ENCODE data around the gene EVC. TPM values are rescaled to one million over a fixed set of nuclear protein-coding genes. Genes with fewer than 3 reads are reported as not detected.

The EVC gene
- total and polyA plus RNA-seq, 5 experiments from 2014 or later, result 0.05 TPM; not detected in 4

DNA sequence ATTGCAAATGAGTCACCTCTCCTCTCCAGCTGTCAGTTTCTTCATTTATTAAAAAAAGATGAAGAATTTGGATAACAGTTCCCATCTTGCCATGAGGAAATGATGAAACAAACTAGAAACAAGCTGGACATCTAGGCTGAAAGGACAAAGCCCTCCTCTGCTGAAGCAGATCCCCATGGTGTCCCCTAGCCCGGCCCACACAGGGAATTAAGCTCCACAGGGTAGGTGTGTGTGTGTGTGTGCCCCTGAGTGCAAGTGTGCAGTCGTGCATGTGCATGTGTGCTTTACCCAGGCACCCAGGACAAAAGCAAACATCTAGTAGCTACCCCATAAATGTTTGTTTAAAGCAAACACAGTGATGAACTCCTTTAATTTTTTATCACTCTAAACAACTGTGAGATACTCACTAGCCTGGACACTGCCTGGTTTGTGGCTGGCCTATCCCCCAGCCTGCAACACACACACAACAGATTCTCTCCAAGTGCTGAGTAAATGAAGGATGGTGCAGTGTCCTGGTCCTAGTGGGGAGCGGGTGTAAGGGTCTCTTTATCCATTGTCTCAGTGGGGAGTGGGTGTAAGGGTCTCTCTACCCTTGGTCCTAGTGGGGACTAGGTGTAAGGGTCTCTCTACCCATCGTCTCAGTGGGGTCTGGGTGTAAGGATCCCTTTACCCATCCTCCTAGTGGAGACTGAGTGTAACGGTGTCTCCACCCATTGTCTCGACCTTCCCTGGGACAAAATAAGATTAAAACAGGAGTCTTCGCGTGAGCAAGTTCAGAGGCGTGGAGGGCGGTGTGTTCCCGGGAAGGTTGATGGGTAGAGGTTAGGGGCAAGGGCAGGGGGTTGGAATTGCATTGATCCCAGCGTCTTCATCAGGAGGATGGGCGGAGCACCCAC is 688 bp upstream of the EVC start:
- DNase-seq (peak in 1 of 10 donors; percentile 18), ATAC-seq (no peak)
- peaks cover 0 to 28% (median 18%) of the 10 kb centered on the region in 9 donors for H3K9me3 Mint-ChIP-seq
- peak overlapping the region in 1 of 10 donors; percentile 22 for H3K27ac Mint-ChIP-seq
- H3K4me3 Mint-ChIP-seq, result peak overlapping the region in 9 of 10 donors; percentile 35 to 83 (median 54)
- H3K4me1 Mint-ChIP-seq, result peaks cover 10 to 30% (median 18%) of the 10 kb centered on the region in 4 donors
- peaks cover 22 to 66% (median 43%) of the 10 kb centered on the region in 5 donors for H3K27me3 Mint-ChIP-seq
- H3K36me3 Mint-ChIP-seq, result peaks cover 0 to 24% (median 4%) of the 10 kb centered on the region in 3 donors
- POLR2A ChIA-PET, result no interaction called here

DNA sequence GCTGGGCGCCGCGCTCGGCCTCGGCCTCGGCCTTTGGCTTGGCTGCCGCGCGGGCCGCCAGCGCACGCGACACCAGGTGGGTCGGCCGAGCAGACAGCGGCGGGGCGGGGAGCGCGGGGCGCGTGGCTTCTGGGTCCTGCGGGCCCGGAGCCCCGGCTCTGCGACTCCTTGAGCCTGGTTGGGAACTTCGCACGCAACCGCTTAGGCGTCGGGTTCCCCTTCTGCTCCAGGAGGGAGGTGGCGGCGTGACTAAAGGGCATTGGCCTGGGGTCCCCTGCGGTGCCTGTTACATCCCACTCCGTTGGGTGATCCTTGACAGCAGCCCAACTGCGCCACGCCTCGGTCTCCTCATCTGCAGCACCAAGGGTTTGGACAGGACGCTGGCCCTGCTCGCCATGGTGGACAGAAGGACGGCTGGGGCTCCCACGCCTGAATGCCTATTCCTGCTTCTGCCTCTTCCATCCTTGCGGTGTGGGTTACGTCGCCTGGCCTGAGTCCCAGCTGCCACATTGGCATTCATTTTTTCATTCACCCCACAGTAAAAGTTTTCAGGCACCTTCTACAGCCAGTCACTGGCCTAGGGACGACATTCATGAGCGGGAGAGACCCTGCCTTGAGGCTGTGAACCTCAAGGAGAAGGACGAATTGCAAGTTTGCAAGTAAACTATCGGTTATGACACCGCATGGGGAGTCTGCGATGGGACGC is 631 bp downstream of the EVC start:
- Mint-ChIP-seq H3K4me3 (peak overlapping the region in 2 of 10 donors; percentile 58 to 65), H3K27me3 (peaks cover 19 to 62% (median 39%) of the 10 kb centered on the region in 5 donors), H3K9me3 (peaks cover 0 to 33% (median 23%) of the 10 kb centered on the region in 9 donors), H3K36me3 (peaks cover 0 to 25% (median 4%) of the 10 kb centered on the region in 3 donors), H3K27ac (no peak overlapping the region), H3K4me1 (peaks cover 10 to 26% (median 16%) of the 10 kb centered on the region in 4 donors)
- no peak for DNase-seq
- ATAC-seq, result no peak
- POLR2A ChIA-PET, result no interaction called here

DNA sequence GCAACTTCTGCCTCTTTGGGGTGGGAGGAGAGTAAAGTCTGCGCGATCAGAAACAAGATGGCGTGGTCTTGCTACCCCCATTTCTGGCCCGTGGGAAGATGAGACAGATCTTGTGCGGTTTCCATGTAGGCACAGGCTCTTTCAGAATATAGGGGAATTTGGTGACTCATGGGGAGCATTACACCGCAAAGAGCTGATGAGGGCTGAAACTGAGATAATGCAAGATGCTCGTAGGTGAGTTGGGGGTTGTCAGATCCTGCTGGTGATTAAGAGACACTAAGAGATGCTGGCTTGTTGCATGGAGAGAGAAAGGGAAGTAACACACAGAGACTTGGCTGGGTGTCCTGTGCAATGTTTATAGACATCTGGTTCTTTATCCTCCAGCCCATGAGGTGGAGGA is 1.5 kb downstream of the EVC start:
- Mint-ChIP-seq H3K36me3 (peaks cover 0 to 33% (median 4%) of the 10 kb centered on the region in 3 donors), H3K9me3 (peaks cover 0 to 42% (median 30%) of the 10 kb centered on the region in 9 donors), H3K27me3 (peaks cover 16 to 53% (median 31%) of the 10 kb centered on the region in 5 donors), H3K4me1 (peaks cover 6 to 17% (median 11%) of the 10 kb centered on the region in 4 donors), H3K4me3 (peak overlapping the region in 1 of 10 donors; percentile 6), H3K27ac (no peak overlapping the region)
- no peak for ATAC-seq
- no peak for DNase-seq
- POLR2A ChIA-PET, result no interaction called here

DNA sequence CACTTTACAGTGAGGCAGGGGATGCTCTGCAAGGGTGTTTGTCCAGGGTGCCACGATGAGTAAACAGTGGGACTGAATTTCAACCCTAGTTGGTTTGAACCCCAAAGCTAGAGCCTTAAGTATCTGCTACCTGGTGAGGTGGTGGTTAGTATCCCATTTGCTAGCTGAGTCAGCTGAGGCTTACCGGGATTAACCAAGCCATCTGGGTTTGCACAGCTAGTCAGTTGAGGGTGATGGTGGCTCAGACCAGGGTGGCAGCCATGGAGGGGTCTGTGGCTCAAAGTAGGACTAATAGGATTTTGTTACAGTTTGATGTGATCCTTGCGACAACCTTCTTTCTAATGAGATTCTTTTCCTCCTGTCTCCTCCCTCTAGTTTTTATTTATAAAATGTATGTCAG is 1.9 kb downstream of the EVC start:
- POLR2A ChIA-PET, result no interaction called here
- Mint-ChIP-seq H3K36me3 (peaks cover 0 to 37% (median 4%) of the 10 kb centered on the region in 3 donors), H3K4me1 (peaks cover 5 to 14% (median 8%) of the 10 kb centered on the region in 4 donors), H3K9me3 (peaks cover 0 to 46% (median 30%) of the 10 kb centered on the region in 9 donors), H3K4me3 (no peak overlapping the region), H3K27ac (no peak overlapping the region), H3K27me3 (peaks cover 16 to 54% (median 27%) of the 10 kb centered on the region in 5 donors)
- no peak for ATAC-seq
- DNase-seq, result no peak

DNA sequence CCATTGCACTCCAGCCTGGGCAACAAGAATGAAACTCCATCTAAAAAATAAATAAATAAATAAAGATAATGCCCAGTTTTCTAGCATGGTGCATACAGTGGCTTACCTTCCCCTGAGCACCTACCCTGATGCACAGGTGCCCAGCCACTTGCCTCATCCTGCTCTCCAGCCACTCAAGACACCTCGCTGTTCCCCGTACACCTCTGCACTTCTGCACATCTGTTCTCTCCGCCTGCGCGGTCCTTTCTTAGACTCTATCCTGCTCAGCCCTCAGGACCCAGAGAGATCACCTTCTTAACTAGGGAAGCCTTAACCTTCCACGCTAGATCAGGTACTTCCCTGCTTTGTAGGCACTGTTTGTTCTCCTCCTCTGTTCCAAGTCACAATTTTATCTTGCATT is 2.9 kb downstream of the EVC start:
- peaks cover 16 to 60% (median 32%) of the 10 kb centered on the region in 5 donors for H3K27me3 Mint-ChIP-seq
- POLR2A ChIA-PET, result no interaction called here
- peaks cover 5 to 14% (median 8%) of the 10 kb centered on the region in 4 donors for H3K4me1 Mint-ChIP-seq
- peaks cover 0 to 37% (median 4%) of the 10 kb centered on the region in 3 donors for H3K36me3 Mint-ChIP-seq
- DNase-seq (no peak), ATAC-seq (no peak)
- H3K27ac Mint-ChIP-seq, result no peak overlapping the region
- peaks cover 0 to 47% (median 30%) of the 10 kb centered on the region in 9 donors for H3K9me3 Mint-ChIP-seq
- H3K4me3 Mint-ChIP-seq, result no peak overlapping the region

DNA sequence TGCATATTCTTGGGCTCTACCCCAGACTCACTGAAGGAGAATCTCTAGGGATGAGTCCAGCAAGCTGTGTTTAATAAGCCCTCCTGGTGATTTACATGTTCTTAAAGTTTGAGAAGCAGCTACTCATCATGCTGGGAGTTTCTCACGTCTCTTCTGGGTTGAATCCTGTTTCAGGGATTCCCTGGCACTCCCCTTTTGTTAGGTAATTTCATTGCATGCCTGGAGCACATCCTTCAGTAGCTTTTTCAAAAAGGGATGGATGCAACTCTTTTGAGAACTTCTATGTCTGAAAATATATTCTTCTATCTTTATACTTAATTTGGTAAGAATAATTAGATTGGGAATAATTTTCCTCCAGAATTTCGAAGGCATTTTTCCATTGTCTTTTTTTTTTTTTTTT is 4.4 kb downstream of the EVC start:
- POLR2A ChIA-PET, result no interaction called here
- no peak overlapping the region for H3K4me3 Mint-ChIP-seq
- peaks cover 0 to 47% (median 30%) of the 10 kb centered on the region in 9 donors for H3K9me3 Mint-ChIP-seq
- no peak overlapping the region for H3K27ac Mint-ChIP-seq
- DNase-seq (no peak), ATAC-seq (no peak)
- peaks cover 13 to 51% (median 28%) of the 10 kb centered on the region in 5 donors for H3K27me3 Mint-ChIP-seq
- H3K36me3 Mint-ChIP-seq, result peaks cover 0 to 37% (median 4%) of the 10 kb centered on the region in 3 donors
- H3K4me1 Mint-ChIP-seq, result peaks cover 4 to 6% (median 5%) of the 10 kb centered on the region in 4 donors

DNA sequence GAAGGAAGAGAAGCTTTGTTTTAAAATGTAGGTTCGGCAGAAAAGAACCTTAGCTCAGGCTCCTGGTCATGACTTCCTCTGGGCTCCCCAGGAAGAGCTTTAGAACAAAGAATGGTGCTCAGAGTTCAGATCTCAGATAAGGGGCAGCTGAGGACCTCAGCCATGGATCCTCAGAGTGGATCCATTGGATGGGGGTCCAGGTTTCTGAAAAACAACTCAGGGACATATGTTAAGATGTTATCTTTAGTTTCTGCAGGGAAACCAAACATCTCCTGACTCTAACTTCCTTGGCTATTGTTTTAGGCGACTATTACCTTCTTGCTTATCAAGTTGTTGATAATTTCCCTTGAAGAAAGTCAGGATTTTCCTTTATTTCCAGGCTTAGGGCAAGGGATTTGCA is 5.4 kb downstream of the EVC start:
- POLR2A ChIA-PET, result no interaction called here
- no peak for ATAC-seq

DNA sequence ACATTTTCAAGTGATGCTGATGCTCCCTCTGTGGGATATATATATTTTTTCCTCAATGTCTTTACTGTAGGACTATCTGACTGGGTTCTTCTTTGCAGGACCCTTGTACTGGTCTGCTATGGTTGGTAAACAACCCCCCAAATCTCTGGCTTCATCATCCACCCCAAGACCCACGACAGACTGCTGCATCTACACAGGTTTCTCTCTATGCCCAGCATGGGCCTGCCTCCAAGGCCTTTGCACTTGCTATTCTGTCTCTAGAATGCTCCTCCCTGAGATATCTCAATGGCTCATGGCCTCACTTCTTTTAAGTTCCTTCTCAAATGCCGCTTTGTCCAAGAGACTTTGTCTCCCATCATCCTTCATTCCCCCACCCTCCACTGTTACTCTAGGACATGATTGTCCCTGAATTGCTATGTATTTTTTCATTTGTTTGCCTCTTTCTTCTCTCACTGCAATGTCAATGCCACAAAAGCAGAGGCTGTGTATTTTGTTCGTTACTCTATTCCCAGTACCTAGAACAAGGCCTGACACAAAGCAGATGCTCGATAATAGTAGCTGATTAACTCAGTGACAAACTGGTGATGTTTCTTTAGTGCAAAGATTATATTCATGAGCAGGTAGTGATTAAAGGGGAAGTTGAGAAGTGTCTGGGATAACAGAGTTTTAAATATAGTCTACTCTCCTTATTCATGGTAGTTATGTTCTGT is 6.6 kb downstream of the EVC start:
- H3K27ac Mint-ChIP-seq, result no peak overlapping the region
- POLR2A ChIA-PET, result no interaction called here
- no peak for DNase-seq
- H3K36me3 Mint-ChIP-seq, result peaks cover 0 to 27% (median 0%) of the 10 kb centered on the region in 3 donors
- ATAC-seq, result no peak
- H3K4me1 Mint-ChIP-seq, result no peaks in the 10 kb centered on the region
- peaks cover 0 to 47% (median 25%) of the 10 kb centered on the region in 9 donors for H3K9me3 Mint-ChIP-seq
- no peak overlapping the region for H3K4me3 Mint-ChIP-seq
- peaks cover 3 to 41% (median 13%) of the 10 kb centered on the region in 5 donors for H3K27me3 Mint-ChIP-seq

More for the DNA sequence above, 5.4 kb downstream of the EVC start:
- H3K9me3 Mint-ChIP-seq, result peaks cover 0 to 47% (median 28%) of the 10 kb centered on the region in 9 donors
- peaks cover 0 to 32% (median 0%) of the 10 kb centered on the region in 3 donors for H3K36me3 Mint-ChIP-seq
- peaks cover 0 to 1% (median 0%) of the 10 kb centered on the region in 4 donors for H3K4me1 Mint-ChIP-seq
- H3K27ac Mint-ChIP-seq, result no peak overlapping the region
- H3K4me3 Mint-ChIP-seq, result no peak overlapping the region
- peaks cover 10 to 52% (median 22%) of the 10 kb centered on the region in 5 donors for H3K27me3 Mint-ChIP-seq
- DNase-seq, result no peak

DNA sequence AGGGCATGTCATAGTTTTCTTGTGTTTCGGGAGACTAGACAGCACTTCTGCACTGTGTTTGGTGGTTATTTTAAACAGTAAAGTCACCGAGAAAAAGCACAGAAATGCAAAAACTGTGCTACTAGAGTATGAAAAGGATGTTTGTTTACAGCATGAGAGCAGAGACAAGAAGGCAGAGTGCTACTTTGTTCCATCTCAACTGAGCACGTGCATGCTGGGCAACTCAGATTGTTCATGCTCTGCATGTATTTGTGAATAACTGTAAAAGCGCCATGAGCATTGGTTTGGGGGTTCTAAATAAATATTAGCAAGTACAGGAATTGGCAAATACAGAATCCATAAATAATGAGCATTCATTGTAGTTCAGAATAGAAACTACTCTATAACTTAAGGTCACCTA is 7.4 kb downstream of the EVC start:
- DNase-seq, result no peak
- POLR2A ChIA-PET, result no interaction called here
- Mint-ChIP-seq H3K27ac (no peak overlapping the region), H3K9me3 (peaks cover 0 to 47% (median 23%) of the 10 kb centered on the region in 9 donors), H3K36me3 (peaks cover 0 to 25% (median 0%) of the 10 kb centered on the region in 3 donors), H3K4me1 (peaks cover 0 to under 1% (median 0%) of the 10 kb centered on the region in 4 donors), H3K27me3 (peaks cover 2 to 37% (median 9%) of the 10 kb centered on the region in 5 donors), H3K4me3 (no peak overlapping the region)
- no peak for ATAC-seq

DNA sequence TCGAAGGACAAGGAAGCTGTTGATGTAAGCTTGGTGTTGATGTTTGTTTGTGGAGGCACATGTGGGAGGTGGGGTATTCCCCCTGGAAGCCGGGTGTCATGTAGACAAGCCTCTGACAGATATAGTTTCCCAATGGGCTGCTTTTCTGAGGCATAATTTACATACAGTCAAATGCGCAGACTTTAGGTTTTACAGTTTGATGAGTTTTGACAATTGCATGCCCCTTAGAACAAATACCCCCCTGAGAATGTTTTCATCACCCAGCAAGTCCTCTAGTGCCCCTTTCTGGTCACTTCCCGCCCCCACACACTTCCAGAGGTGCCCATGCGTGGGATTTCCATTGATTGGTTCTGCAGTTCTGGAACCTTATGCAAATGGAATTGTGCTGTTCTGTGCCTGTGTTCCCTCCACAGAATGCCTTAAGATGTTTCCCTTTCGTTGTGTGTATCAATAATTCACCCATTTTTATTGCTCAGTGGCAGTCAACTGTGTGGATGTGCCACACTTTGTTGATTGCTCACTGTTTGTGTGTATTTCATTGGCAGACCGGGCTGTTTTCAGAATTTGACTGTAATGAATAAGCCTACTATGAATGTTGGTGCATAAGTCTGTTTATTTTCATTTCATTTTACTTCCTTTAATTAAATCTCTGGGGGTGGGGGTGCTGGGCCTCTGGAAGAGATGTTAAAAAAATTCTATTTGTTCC is 8.5 kb downstream of the EVC start:
- Mint-ChIP-seq H3K4me3 (no peak overlapping the region), H3K4me1 (peaks cover 0 to 3% (median 0%) of the 10 kb centered on the region in 4 donors), H3K27ac (no peak overlapping the region), H3K9me3 (peaks cover 0 to 37% (median 18%) of the 10 kb centered on the region in 9 donors), H3K36me3 (peaks cover 0 to 20% (median 0%) of the 10 kb centered on the region in 3 donors), H3K27me3 (peaks cover 0 to 28% (median 7%) of the 10 kb centered on the region in 5 donors)
- POLR2A ChIA-PET, result no interaction called here
- DNase-seq (no peak), ATAC-seq (no peak)

DNA sequence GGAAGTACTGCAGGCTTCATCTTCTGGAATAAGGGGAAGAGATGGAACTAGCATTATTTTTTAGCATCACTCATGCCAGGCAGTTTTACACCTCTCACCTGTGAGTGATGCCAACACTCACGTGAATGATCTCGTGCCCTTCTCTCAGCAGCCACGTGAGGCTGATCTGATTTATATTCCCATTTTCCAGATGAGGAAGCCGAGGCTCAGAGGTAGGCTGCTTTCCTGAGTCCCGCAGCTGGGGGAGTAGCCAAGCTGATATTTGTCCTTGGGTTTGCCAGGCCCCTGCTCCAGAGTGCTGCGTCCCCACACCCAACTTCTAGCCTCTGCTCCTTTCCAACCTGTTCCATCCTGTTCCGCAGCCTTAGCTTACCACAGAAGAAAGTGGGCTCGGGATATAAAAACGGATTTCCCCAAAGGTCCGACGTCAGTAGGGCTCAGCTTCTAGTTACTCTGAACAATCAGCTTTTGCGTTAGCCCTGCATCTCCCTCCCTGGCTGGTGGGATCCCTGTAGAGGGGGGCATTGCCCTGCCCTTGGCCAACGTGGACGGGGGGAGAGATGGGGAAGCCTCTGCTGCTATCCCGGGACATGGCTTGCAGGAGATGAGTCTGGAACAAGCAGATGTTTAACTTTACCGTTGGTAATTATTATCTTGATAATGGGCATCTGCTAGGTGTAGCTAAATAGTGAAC is 9.3 kb downstream of the EVC start:
- Mint-ChIP-seq H3K27ac (no peak overlapping the region), H3K4me3 (no peak overlapping the region), H3K27me3 (peaks cover 0 to 28% (median 7%) of the 10 kb centered on the region in 5 donors), H3K9me3 (peaks cover 0 to 29% (median 13%) of the 10 kb centered on the region in 9 donors), H3K4me1 (peaks cover 0 to 3% (median 0%) of the 10 kb centered on the region in 4 donors), H3K36me3 (peaks cover 0 to 13% (median 0%) of the 10 kb centered on the region in 3 donors)
- POLR2A ChIA-PET, result no interaction called here
- DNase-seq (no peak), ATAC-seq (no peak)

All from naive thymus-derived CD8-positive, alpha-beta T cell (primary cell).